ENCODE results near the gene MTNR1A.
"Not testable (repeated sequence)": the region's sequence is repeated elsewhere in the genome, so short reads cannot be mapped to it uniquely, and the experiment has no call there.

MTNR1A gene

GRCh38 chr4:186560647-186561046 lies 5.3 kb upstream of the MTNR1A start:
- DNase-seq: no peak

GRCh38 chr4:186557486-186557885 lies 2.1 kb upstream of the MTNR1A start:
- no peak for DNase-seq

- no peak for DNase-seq
These were observed 1.7 kb upstream of the MTNR1A start for GRCh38 chr4:186557061-186557460.

GRCh38 chr4:186554539-186554913 lies 841 bp downstream of the MTNR1A start:
- peak in 1 of 5 experiments; percentile 3 for DNase-seq

GRCh38 chr4:186553717-186554116 lies 1.6 kb downstream of the MTNR1A start:
- no peak for DNase-seq

GRCh38 chr4:186551849-186552248 lies 3.5 kb downstream of the MTNR1A start:
- DNase-seq: no peak

GRCh38 chr4:186545436-186545835 lies 9.9 kb downstream of the MTNR1A start:
- no peak for DNase-seq

GRCh38 chr4:186543206-186543605 lies 12.2 kb downstream of the MTNR1A start:
- no peak for DNase-seq

GRCh38 chr4:186541801-186542200 lies 13.6 kb downstream of the MTNR1A start:
- DNase-seq: no peak

- no peak for DNase-seq
These were observed 17.4 kb downstream of the MTNR1A start for GRCh38 chr4:186537843-186538521.

GRCh38 chr4:186536285-186536684 lies 19.1 kb downstream of the MTNR1A start:
- DNase-seq: no peak

GRCh38 chr4:186534056-186534455 lies 21.3 kb downstream of the MTNR1A start:
- no peak for DNase-seq

GRCh38 chr4:186523927-186524326 lies 31.4 kb downstream of the MTNR1A start:
- DNase-seq: not testable (repeated sequence)

- DNase-seq: no peak
These were observed 39.1 kb downstream of the MTNR1A start for GRCh38 chr4:186516287-186516686.

- DNase-seq: no peak
These were observed 41.0 kb downstream of the MTNR1A start for GRCh38 chr4:186514271-186514950.

- not testable (repeated sequence) for DNase-seq
These were observed 50.6 kb downstream of the MTNR1A start for GRCh38 chr4:186504771-186505170.

GRCh38 chr4:186502231-186502630 lies 53.1 kb downstream of the MTNR1A start:
- no peak for DNase-seq

- DNase-seq: no peak
These were observed 53.8 kb downstream of the MTNR1A start for GRCh38 chr4:186501554-186501953.

- DNase-seq: no peak
These were observed 54.6 kb downstream of the MTNR1A start for GRCh38 chr4:186500721-186501304.

GRCh38 chr4:186499467-186499866 lies 55.9 kb downstream of the MTNR1A start:
- DNase-seq: no peak

- no peak for DNase-seq
These were observed 58.3 kb downstream of the MTNR1A start for GRCh38 chr4:186497043-186497442.

GRCh38 chr4:186494496-186494895 lies 60.9 kb downstream of the MTNR1A start:
- DNase-seq: no peak

GRCh38 chr4:186487726-186488125 lies 67.6 kb downstream of the MTNR1A start:
- no peak for DNase-seq

GRCh38 chr4:186486172-186486571 lies 69.2 kb downstream of the MTNR1A start:
- no peak for DNase-seq
